Keratinocyte (primary cell): ENCODE measurements around the gene CPED1. TPM values are rescaled to one million over a fixed set of nuclear protein-coding genes. Genes with fewer than 3 reads are reported as not detected.

Source experiments
- DNase-seq: peaks from one replicate; pipeline ENCODE4 v3.0.0-alpha.2; 2011; ENCODE audit warnings: low read depth, missing footprints, low spot score
- FAIRE-seq: peaks from 2 replicates; lab custom pipeline; 2011; peaks lifted over from hg19 to GRCh38; lab: Jason Lieb, UNC
- H2AFZ ChIP-seq: 2 replicates; pipeline ENCODE4 v1.6.0; 2012; ENCODE audit warnings: low read length, control low read depth, inconsistent platforms; ENCODE audit not compliant: control insufficient read depth
- H3K27ac ChIP-seq: 2 replicates; pipeline ENCODE4 v1.5.1; 2011; ENCODE audit warnings: low read length; ENCODE audit not compliant: control insufficient read depth, insufficient read depth
- H3K27me3 ChIP-seq: 3 replicates; pipeline ENCODE4 v1.6.0; 2011; ENCODE audit warnings: low read length; ENCODE audit not compliant: control insufficient read depth, insufficient read depth; ENCODE audit errors: extremely low read depth
- H3K36me3 ChIP-seq, 2 experiments: 2 replicates in 1 of 2; 3 replicates in 1 of 2; pipeline ENCODE4 v1.5.1; 2011; ENCODE audit warnings: low read length in 2 of 2, mild to moderate bottlenecking in 1 of 2; ENCODE audit not compliant: control insufficient read depth in 2 of 2, insufficient read depth in 2 of 2; ENCODE audit errors: extremely low read depth in 1 of 2
- H3K4me1 ChIP-seq: 3 replicates; pipeline ENCODE4 v1.5.1; 2011; ENCODE audit warnings: low read length; ENCODE audit not compliant: control insufficient read depth, insufficient read depth; ENCODE audit errors: extremely low read depth
- H3K4me2 ChIP-seq: 3 replicates; pipeline ENCODE4 v1.6.0; 2011; ENCODE audit warnings: low read depth, low read length; ENCODE audit not compliant: control insufficient read depth, insufficient read depth; ENCODE audit errors: extremely low read depth
- H3K4me3 ChIP-seq, 3 experiments: fragments of 200-600 bp in 1 of 3; sonication (generic) in 1 of 3; 2 replicates in 2 of 3; 3 replicates in 1 of 3; pipeline ENCODE4 v1.5.1; 2011 to 2016; ENCODE audit warnings: low read length in 3 of 3, mild to moderate bottlenecking in 3 of 3, control low read depth in 2 of 3, inconsistent platforms in 1 of 3, low read depth in 1 of 3, mixed read lengths in 1 of 3, mixed run types in 1 of 3, moderate library complexity in 1 of 3; ENCODE audit not compliant: control insufficient read depth in 2 of 3, insufficient read depth in 2 of 3; ENCODE audit errors: extremely low read depth in 1 of 3
- H3K79me2 ChIP-seq: 2 replicates; pipeline ENCODE4 v1.6.0; 2012; ENCODE audit warnings: low read length; ENCODE audit not compliant: control insufficient read depth, insufficient read depth
- H3K9ac ChIP-seq: 3 replicates; pipeline ENCODE4 v1.6.0; 2011; ENCODE audit warnings: low read length; ENCODE audit not compliant: control insufficient read depth, insufficient read depth; ENCODE audit errors: extremely low read depth
- H3K9me1 ChIP-seq: 3 replicates; pipeline ENCODE4 v1.6.0; 2011; ENCODE audit warnings: low read length; ENCODE audit not compliant: control insufficient read depth, insufficient read depth; ENCODE audit errors: extremely low read depth
- H3K9me3 ChIP-seq: 2 replicates; pipeline ENCODE4 v1.5.1; 2012; ENCODE audit warnings: low read depth, low read length; ENCODE audit not compliant: control insufficient read depth
- H4K20me1 ChIP-seq: 3 replicates; pipeline ENCODE4 v1.6.0; 2011; ENCODE audit warnings: low read length; ENCODE audit not compliant: control insufficient read depth, insufficient read depth; ENCODE audit errors: extremely low read depth
- EZH2 ChIP-seq: IDR thresholded peaks from one replicate; pipeline ENCODE4 v1.6.1; 2012; ENCODE audit warnings: inconsistent platforms, mild to moderate bottlenecking, low read length, moderate library complexity
- dilution Hi-C: fragments of 300-500 bp; cut with MboI; formaldehyde crosslinking; loops from one replicate; pipeline ENCODE4 v1.7.0; 2020; ENCODE audit warnings: low sequenced_read_pairs; ENCODE audit not compliant: extremely low pct_ligation_motif_present
- polyA plus RNA-seq, 5 experiments: library from polyadenylated mRNA; depleted of rRNA in 3 of 5; stranded (reverse) in 3 of 5; stranded (forward) in 1 of 5; unstranded in 1 of 5; fragments of >200 nt; gene quantifications; 1 replicate in 1 of 5; 2 replicates in 3 of 5; 3 replicates in 1 of 5; pipeline versions ENCODE4 v1.2.1 to v1.2.3, GENCODE V29; 2011 to 2012; ENCODE audit warnings: missing spikeins in 2 of 5, low read depth in 1 of 5, low replicate concordance in 1 of 5
- TF ChIP-seq, protein P1 (sequence below), 3 experiments: IDR thresholded peaks in 1 of 3; conservative IDR thresholded peaks in 1 of 3; optimal IDR thresholded peaks in 1 of 3; 2 replicates in 2 of 3; 3 replicates in 1 of 3; pipeline versions ENCODE3 to v1.5.1; 2011; ENCODE audit warnings: low read length in 3 of 3, mild to moderate bottlenecking in 3 of 3, moderate library complexity in 2 of 3, control low read depth in 1 of 3, inconsistent platforms in 1 of 3; ENCODE audit not compliant: insufficient read depth in 2 of 3; ENCODE audit errors: extremely low read depth in 1 of 3

The CPED1 gene
- polyA plus RNA-seq, 1 donor (not counting 4 experiments of a cell fraction or from before 2014, with no cell fraction given), result 0.62 TPM

DNA sequence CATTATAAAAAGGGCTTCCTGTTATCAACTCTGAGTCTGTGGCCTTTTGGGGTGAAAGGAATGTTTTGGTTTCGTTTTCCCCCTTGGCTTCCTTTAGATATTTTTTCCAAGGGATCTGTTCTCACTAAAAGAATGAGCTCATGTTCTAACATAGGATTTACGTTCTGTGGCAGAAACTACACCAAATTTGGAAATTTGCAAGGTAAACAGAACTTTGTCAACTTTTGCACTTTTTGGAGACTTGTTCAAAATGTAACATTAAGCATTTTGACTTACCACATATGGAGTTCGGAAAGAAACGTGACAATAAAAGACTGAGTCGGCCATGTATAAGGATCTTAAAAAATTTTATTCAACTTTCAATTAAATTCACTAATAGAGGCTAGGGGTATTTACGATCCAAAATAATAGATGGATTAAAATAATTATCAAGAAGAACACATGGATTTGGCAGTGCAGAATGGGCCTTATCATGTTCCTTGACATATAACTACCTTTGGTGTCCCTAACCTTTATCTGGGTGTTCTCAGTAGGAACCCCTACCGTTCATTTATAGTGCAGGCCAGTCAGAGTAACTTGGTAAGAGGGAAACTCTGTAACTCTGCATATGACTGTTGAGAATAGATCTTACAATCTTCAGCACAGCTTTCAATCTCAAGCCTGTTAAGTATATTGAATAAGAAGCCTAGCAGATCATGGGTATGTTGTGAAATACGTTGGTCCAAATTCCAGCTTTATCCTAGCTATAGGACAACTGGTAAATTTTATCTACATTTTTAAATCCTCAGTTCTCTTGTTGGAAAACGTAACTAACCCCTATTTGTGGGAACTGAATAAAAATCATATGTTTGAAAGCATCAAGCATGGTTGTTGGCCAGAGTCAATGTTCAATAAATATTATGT is 11.8 kb downstream of the CPED1 start:
- H3K9ac ChIP-seq, result no peak overlapping the region
- H3K27me3 ChIP-seq, result no peaks in the 10 kb centered on the region
- no peaks in the 10 kb centered on the region for H4K20me1 ChIP-seq
- H3K9me1 ChIP-seq, result no peaks in the 10 kb centered on the region
- dilution Hi-C loops, result no loop called here
- H3K36me3 ChIP-seq, result no peaks in the 10 kb centered on the region
- no peak for TF ChIP-seq EZH2
- TF ChIP-seq, protein P1, sequence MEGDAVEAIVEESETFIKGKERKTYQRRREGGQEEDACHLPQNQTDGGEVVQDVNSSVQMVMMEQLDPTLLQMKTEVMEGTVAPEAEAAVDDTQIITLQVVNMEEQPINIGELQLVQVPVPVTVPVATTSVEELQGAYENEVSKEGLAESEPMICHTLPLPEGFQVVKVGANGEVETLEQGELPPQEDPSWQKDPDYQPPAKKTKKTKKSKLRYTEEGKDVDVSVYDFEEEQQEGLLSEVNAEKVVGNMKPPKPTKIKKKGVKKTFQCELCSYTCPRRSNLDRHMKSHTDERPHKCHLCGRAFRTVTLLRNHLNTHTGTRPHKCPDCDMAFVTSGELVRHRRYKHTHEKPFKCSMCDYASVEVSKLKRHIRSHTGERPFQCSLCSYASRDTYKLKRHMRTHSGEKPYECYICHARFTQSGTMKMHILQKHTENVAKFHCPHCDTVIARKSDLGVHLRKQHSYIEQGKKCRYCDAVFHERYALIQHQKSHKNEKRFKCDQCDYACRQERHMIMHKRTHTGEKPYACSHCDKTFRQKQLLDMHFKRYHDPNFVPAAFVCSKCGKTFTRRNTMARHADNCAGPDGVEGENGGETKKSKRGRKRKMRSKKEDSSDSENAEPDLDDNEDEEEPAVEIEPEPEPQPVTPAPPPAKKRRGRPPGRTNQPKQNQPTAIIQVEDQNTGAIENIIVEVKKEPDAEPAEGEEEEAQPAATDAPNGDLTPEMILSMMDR (optimal IDR thresholded peaks at IDR 0.05 in 1 of 3, IDR thresholded peaks at IDR 0.05 in 1 of 3, conservative IDR thresholded peaks at IDR 0.05 in 1 of 3; ENCODE audit: extremely low read depth in 1 of 3, insufficient read depth in 2 of 3, low read length in 3 of 3), result no peak
- no peaks in the 10 kb centered on the region for H3K79me2 ChIP-seq
- H3K4me2 ChIP-seq, result peak overlapping the region; percentile 18
- no peak overlapping the region for H3K27ac ChIP-seq
- H3K4me1 ChIP-seq, result peaks cover 7% of the 10 kb centered on the region
- no peak for DNase-seq
- H2AFZ ChIP-seq, result no peak overlapping the region
- no peak overlapping the region for H3K4me3 ChIP-seq
- H3K9me3 ChIP-seq, result no peaks in the 10 kb centered on the region
- no peak for FAIRE-seq

GRCh38 chr7:121001234-121001906 is 12.9 kb downstream of the CPED1 start:
- no peaks in the 10 kb centered on the region for H3K9me1 ChIP-seq
- no peaks in the 10 kb centered on the region for H3K9me3 ChIP-seq
- H3K4me2 ChIP-seq, result no peak overlapping the region
- no peaks in the 10 kb centered on the region for H4K20me1 ChIP-seq
- DNase-seq (no peak), FAIRE-seq (no peak)
- H3K27me3 ChIP-seq, result no peaks in the 10 kb centered on the region
- H3K27ac ChIP-seq, result no peak overlapping the region
- TF ChIP-seq, protein P1 (optimal IDR thresholded peaks at IDR 0.05 in 1 of 3, IDR thresholded peaks at IDR 0.05 in 1 of 3, conservative IDR thresholded peaks at IDR 0.05 in 1 of 3; ENCODE audit: extremely low read depth in 1 of 3, insufficient read depth in 2 of 3, low read length in 3 of 3), result no peak
- no peak for TF ChIP-seq EZH2
- peaks cover 6% of the 10 kb centered on the region for H3K4me1 ChIP-seq
- H3K4me3 ChIP-seq, result no peak overlapping the region
- no peaks in the 10 kb centered on the region for H3K36me3 ChIP-seq
- dilution Hi-C loops, result no loop called here
- no peaks in the 10 kb centered on the region for H3K79me2 ChIP-seq
- H2AFZ ChIP-seq, result no peak overlapping the region
- H3K9ac ChIP-seq, result no peak overlapping the region
